Femur (tissue), 1 donor: ENCODE measurements around the gene ATP5PD.
A peak's percentile ranks its signal among the peaks of the same experiment; 100 is the strongest.
"Not testable (repeated sequence)": the region's sequence is repeated elsewhere in the genome, so short reads cannot be mapped to it uniquely, and the experiment has no call there.

Source experiments
- DNase-seq: peaks from one replicate; pipeline ENCODE4 v3.0.0-alpha.2; 2017

ATP5PD gene

DNA sequence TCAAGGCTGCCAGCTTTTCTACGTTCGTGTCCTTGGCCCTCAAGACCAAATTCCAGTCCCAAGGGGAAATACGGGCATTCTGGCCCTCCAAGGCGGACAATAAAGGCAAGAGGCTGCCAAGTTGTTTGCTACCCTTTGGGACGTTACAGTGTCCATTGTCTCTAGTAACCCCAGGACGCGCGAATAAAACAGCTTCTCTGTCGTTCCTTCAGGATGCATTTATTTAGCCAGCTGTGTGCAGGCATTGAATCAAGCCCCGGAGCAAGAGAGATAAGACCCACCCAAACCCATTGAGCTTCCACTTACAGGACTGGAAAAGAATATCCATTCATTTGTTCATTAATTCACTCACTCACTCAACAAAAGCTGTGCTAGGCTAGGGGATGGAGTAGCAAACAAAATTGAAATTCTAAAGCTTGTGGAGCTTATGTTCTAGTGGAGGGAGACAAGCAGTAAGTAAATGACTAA is 33.6 kb downstream of the ATP5PD start:
- no peak for DNase-seq

- peak; percentile 92 for DNase-seq
Measured at GRCh38 chr17:75012346-75013091, 34.2 kb downstream of the ATP5PD start, which contains the start of gene MRPL58. TSS of gene MRPL58 (plus strand) at chr17:75012670. CDS start at chr17:75012687, 17 bp downstream.

GRCh38 chr17:75012096-75012345 is 34.7 kb downstream of the ATP5PD start:
- no peak for DNase-seq

DNA sequence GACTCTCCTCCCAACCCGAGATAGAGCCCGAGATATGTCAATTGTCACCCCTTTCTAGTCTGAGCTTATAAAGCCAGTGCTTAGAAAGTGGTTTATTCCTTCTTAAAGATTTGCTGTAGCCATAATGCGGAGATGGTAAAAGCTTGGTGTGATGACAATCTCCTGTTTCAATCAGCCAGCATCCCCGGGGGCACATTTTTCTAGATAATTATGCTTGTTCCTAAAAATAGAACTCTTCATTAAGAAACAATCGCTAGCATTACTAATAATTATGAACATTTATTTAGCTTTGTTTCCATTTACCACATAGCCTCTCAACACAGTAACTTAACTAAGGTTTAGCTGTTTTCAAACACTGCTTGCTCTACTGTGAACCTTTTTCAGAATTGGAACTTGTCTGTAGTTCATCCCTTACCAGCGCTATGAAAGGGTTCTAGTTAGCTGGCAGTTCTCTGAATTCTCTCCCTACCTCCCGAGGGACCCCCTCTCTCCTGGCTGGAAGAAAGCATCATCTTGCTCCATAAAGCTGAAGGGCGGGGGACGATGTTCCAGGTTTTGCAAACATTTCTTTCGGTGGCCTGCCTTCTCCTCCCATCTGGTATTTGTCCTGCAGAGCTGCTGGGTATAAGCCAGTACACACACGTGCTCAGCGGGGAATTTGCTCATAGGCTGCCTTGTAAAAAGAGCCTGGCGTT is 35.2 kb downstream of the ATP5PD start:
- DNase-seq = peak; percentile 85

- peak; percentile 83 for DNase-seq
Measured at GRCh38 chr17:75010683-75011400, 35.9 kb downstream of the ATP5PD start.

- no peak for DNase-seq
Measured at GRCh38 chr17:75009139-75009724, 37.5 kb downstream of the ATP5PD start.

- no peak for DNase-seq
Measured at GRCh38 chr17:75008373-75008772, 38.4 kb downstream of the ATP5PD start.

GRCh38 chr17:75006653-75007052 is 40.1 kb downstream of the ATP5PD start:
- no peak for DNase-seq

- not testable (repeated sequence) for DNase-seq
Measured at GRCh38 chr17:75006084-75006483, 40.7 kb downstream of the ATP5PD start.

GRCh38 chr17:75005291-75005690 is 41.5 kb downstream of the ATP5PD start:
- no peak for DNase-seq

GRCh38 chr17:75004371-75004770 is 42.4 kb downstream of the ATP5PD start:
- no peak for DNase-seq

DNA sequence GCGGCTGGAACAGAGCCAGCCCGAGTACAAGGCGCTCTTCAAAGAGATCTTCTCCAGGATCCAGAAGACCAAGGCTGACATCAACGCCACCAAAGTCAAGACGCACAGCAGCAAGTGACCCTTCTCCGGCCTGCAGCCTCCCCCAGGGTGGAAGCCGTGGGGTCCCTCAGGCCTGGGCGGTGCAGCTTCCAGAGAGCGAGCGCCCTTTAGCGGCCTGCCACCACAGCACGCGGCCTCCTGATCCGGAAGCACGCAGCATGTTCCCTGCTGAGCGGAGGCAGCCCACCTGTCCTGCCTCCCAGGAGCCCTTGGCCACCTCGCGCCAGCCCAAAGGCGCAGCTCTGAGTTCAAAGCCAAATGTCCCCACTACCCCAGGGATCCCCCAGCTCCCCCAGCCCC is 42.8 kb downstream of the ATP5PD start:
- DNase-seq = no peak

DNA sequence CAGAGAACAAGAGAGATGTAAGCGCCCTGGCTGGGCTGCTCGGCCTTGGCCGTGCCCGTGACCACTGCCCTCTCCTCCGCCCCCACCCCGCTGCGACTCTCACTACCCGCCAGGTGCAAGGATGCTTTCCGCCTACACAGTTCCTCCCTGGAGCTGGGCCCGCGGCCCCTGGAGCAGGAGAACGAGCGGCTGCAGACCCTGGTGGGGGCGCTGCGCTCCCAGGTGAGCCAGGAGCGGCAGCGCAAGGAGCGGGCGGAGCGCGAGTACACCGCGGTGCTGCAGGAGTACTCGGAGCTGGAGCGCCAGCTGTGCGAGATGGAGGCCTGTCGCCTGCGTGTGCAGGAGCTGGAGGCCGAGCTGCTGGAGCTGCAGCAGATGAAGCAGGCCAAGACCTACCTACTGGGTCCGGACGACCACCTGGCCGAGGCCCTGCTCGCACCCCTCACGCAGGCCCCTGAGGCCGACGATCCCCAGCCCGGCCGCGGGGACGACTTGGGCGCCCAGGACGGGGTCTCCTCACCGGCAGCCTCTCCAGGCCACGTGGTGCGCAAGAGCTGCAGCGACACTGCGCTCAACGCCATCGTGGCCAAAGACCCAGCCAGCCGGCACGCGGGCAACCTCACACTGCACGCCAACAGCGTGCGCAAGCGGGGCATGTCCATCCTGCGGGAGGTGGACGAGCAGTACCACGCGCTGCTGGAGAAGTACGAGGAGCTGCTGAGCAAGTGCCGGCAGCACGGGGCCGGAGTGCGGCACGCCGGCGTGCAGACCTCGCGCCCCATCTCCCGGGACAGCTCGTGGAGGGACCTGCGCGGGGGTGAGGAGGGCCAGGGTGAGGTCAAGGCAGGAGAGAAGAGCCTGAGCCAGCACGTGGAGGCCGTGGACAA is 43.5 kb downstream of the ATP5PD start:
- no peak for DNase-seq

- no peak for DNase-seq
Measured at GRCh38 chr17:75001915-75002843, 44.6 kb downstream of the ATP5PD start.

GRCh38 chr17:74999523-74999922 is 47.2 kb downstream of the ATP5PD start:
- no peak for DNase-seq

GRCh38 chr17:74998783-74999182 is 48.0 kb downstream of the ATP5PD start:
- DNase-seq = no peak

DNA sequence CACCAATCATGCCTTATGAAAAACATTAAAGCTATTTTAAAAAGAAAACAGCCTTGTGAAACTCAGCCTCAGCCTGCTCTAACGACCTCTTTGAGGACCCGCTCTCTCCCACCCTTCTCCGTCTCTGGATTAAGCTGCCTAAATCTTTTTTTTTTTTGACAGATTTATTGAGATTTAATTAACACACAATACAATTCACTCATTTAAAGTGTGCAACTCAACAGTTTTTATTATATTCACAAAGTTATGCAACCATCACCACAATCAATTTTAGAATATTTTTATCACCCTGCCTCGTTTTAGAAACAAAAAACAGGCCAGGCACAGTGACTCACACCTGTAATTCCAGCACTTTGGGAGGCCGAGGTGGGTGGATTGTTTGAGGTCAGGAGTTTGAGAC is 50.9 kb downstream of the ATP5PD start:
- DNase-seq = no peak

GRCh38 chr17:74994440-74994839 is 52.3 kb downstream of the ATP5PD start:
- DNase-seq = no peak

DNA sequence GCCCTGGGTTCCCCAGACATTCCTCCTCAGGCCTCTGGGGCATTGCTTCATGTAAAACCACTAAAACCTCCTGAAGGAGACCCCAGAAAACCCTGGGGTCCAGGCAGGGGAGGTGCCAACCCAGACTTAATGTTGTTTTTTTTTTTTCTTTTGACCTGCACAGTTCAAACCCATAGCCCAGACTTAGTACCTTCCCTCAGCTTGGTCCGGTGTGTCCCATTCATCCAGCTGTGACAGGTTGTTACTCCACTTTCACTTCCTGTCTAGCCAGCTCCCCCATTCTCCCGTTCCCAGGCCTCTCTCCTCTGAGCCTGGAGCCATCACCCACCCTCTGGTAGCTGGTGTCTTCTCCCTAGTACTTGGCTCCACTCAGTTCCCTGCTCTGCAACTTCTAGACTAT is 54.5 kb downstream of the ATP5PD start:
- no peak for DNase-seq

DNA sequence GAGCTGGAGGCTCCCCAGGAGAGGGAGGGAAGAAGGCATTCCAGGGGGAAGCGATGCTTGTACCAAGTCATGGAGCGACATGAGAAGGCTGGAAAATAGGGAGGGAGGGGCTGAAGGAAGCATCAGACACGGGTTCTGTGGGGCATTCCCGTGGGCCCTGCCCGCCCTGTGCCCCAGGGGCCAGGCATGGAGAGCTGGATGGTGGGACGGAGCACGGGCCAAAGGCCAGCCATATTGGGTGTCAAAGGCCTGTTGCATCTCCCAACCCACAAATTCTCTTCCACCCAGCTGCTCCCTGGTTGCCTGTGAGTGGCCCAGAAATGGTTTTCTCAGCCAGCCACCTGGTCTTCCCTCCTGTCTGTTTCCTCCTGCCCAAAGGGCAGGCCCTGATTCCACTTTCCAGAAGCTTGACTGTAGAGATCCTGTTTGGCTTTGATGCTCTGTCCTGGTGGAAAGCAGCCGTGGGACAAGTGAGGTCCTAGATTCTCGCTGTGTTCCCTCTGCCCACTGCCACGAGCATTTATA is 56.1 kb downstream of the ATP5PD start:
- no peak for DNase-seq
